Natural killer cell treated with Interleukin-12 subunit alpha and Interleukin-12 subunit beta and Interleukin-15 and Interleukin-18, amount 100 ng/mL, for 72 hours (primary cell): ENCODE results near the gene ERCC3. TPM values are rescaled to one million over a fixed set of nuclear protein-coding genes. Genes with fewer than 3 reads are reported as not detected.
"Not testable (repeated sequence)": the region's sequence is repeated elsewhere in the genome, so short reads cannot be mapped to it uniquely, and the experiment has no call there.

Experiments used
- ATAC-seq, 2 donors: fragments of 150-1000 bp; cut with Tn5 transposase in 1 of 2; sonication (Bioruptor Pico), chemical (Tn5 transposase) in 1 of 2; 2 replicates each; pipeline ENCODE4 v1.10.0; 2021
- DNase-seq: peaks from one replicate; pipeline ENCODE4 v3.0.0; 2022; ENCODE audit warnings: low spot score
- H3K27ac Mint-ChIP-seq, 2 donors: 1 replicate in 1 of 2; 2 replicates in 1 of 2; pipeline ENCODE4 v1.8.0; 2022; ENCODE audit warnings: mixed read lengths in 2 of 2, mild to moderate bottlenecking in 1 of 2, moderate library complexity in 1 of 2
- H3K27me3 Mint-ChIP-seq, 2 donors: 1 replicate in 1 of 2; 2 replicates in 1 of 2; pipeline ENCODE4 v1.8.0; 2022; ENCODE audit warnings: mixed read lengths in 2 of 2
- H3K36me3 Mint-ChIP-seq: one replicate; pipeline ENCODE4 v1.8.0; 2022; ENCODE audit warnings: mixed read lengths
- H3K4me1 Mint-ChIP-seq, 2 donors: 1 replicate in 1 of 2; 2 replicates in 1 of 2; pipeline ENCODE4 v1.8.0; 2022; ENCODE audit warnings: low read depth in 2 of 2, mixed read lengths in 2 of 2, mild to moderate bottlenecking in 1 of 2
- H3K4me3 Mint-ChIP-seq: one replicate; pipeline ENCODE4 v1.8.0; 2022; ENCODE audit warnings: mixed read lengths
- H3K9me3 Mint-ChIP-seq: 2 replicates; pipeline ENCODE4 v1.8.0; 2022; ENCODE audit warnings: mixed read lengths
- total RNA-seq, 2 donors: library from RNA; stranded (reverse); gene quantifications; one replicate each; pipeline ENCODE4 v1.2.3, GENCODE V29; 2022

ERCC3 gene
- total RNA-seq, 2 donors from 2014 or later: 73.5 to 102 TPM

- Mint-ChIP-seq H3K27ac (no peak overlapping the region), H3K27me3 (peaks cover 29 to 44% of the 10 kb centered on the region in 2 donors), H3K4me3 (no peak overlapping the region), H3K4me1 (peaks cover 2 to 4% of the 10 kb centered on the region in 2 donors), H3K9me3 (no peaks in the 10 kb centered on the region), H3K36me3 (peaks cover 5% of the 10 kb centered on the region)
- DNase-seq: no peak
- no peak for ATAC-seq
These were observed 65.8 kb downstream of the ERCC3 start for GRCh38 chr2:127228102-127228501.

DNA sequence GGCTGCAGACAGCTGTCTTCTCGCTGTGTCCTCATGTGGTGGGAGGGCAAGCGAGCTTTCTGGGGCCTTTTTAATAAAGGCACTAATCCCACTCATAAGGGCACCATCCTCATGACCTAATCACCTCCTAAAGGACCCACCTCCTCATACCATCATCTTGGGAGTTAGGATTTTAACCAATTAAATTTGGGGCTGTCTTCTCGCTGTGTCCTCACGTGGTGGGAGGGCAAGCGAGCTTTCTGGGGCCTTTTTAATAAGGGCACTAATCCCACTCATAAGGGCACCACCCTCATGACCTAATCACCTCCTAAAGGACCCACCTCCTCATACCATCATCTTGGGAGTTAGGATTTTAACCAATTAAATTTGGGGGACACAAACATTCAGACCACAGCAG lies 66.7 kb downstream of the ERCC3 start:
- not testable (repeated sequence) for ATAC-seq, H3K9me3 Mint-ChIP-seq, DNase-seq, H3K4me3 Mint-ChIP-seq, H3K4me1 Mint-ChIP-seq, H3K36me3 Mint-ChIP-seq, H3K27ac Mint-ChIP-seq
- peaks cover 31 to 48% of the 10 kb centered on the region in 2 donors for H3K27me3 Mint-ChIP-seq

DNA sequence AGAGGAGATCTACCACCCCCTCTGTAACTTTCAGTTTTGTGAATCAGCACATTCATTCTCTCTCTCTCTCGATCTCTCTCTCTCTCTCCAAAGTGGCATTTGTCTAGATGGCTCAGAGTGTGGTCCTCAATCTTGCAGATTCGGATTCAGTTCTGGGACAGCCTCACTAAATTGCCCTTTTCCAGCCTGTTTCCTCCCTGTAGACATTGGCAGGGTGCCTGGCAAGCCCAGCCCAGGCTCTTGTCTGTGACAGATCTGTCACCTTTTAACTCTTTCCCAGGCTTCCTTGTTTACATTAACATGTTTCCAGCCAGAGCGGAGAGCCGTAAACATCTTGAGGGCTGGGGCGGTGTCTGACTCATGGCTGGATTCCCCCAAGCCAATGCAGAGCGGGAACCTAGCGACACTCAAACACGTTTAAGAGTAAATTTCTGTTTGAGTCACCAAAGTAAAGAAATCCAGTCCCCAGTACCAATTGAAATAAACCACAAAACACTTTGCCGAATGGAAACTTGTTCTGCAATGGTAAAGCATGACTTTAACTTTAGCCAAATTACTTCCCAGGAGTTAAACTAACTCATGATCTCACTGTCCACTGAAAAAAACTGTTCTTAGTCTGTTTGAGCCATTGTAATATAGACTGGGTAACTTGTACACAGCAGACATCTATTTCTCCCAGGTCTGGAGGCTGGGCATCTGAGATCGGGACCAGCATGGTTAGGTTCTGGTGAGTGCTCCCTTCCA lies 67.3 kb downstream of the ERCC3 start:
- peaks cover 31 to 48% of the 10 kb centered on the region in 2 donors for H3K27me3 Mint-ChIP-seq
- peak; percentile 68 to 88 for ATAC-seq
- H3K4me3 Mint-ChIP-seq: peak overlapping the region; percentile 71
- H3K9me3 Mint-ChIP-seq: no peaks in the 10 kb centered on the region
- peaks cover 5% of the 10 kb centered on the region for H3K36me3 Mint-ChIP-seq
- peaks cover 2 to 4% of the 10 kb centered on the region in 2 donors for H3K4me1 Mint-ChIP-seq
- DNase-seq: no peak
- peak overlapping the region in 1 of 2 donors; percentile 13 for H3K27ac Mint-ChIP-seq

DNA sequence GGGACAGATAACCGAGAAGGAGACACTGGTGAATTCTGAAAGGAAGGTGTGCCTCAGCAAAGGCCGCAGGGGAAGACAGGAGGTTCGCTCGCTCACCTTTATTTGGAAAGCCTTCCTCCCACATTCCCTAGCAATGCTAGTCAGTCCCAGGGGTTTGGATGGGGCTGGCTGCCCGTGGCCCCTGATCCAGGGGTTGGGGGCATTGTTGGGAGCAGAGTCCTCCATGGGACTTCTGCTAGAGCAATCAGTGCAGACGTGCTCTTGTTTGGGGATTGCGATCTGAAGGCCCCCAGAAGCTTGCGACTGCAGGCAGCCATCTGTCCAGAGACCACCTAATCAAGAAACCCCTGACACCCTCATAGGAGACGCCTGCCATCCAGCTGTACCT lies 67.8 kb downstream of the ERCC3 start:
- H3K4me3 Mint-ChIP-seq: no peak overlapping the region
- H3K4me1 Mint-ChIP-seq: peaks cover 2 to 4% of the 10 kb centered on the region in 2 donors
- DNase-seq: no peak
- H3K27ac Mint-ChIP-seq: peak overlapping the region in 1 of 2 donors; percentile 13
- no peaks in the 10 kb centered on the region for H3K9me3 Mint-ChIP-seq
- H3K36me3 Mint-ChIP-seq: peaks cover 5% of the 10 kb centered on the region
- no peak for ATAC-seq
- H3K27me3 Mint-ChIP-seq: peaks cover 31 to 48% of the 10 kb centered on the region in 2 donors

GRCh38 chr2:127225186-127225960 lies 68.6 kb downstream of the ERCC3 start:
- no peaks in the 10 kb centered on the region for H3K9me3 Mint-ChIP-seq
- H3K36me3 Mint-ChIP-seq: peaks cover 8% of the 10 kb centered on the region
- no peak overlapping the region for H3K4me3 Mint-ChIP-seq
- ATAC-seq (no peak), DNase-seq (no peak)
- no peak overlapping the region for H3K27ac Mint-ChIP-seq
- peaks cover 6 to 10% of the 10 kb centered on the region in 2 donors for H3K4me1 Mint-ChIP-seq
- peaks cover 37 to 54% of the 10 kb centered on the region in 2 donors for H3K27me3 Mint-ChIP-seq

DNA sequence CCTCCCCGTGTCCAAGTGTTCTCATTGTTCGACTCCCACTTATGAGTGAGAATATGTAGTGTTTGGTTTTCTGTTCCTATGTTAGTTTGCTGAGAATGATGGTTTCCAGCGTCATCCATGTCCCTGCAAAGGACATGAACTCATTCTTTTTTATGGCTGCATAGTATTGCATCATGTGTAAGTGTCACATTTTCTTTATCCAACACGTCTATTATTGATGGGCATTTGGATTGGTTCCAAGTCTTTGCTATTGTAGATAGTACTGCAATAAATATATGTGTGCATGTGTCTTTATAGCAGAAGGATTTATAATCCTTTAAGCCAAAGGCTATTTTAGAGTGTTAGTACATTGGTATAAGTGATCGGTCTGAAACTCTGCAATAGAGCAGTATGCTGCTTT lies 69.8 kb downstream of the ERCC3 start:
- peaks cover 41 to 51% of the 10 kb centered on the region in 2 donors for H3K27me3 Mint-ChIP-seq
- not testable (repeated sequence) for ATAC-seq, DNase-seq, H3K4me3 Mint-ChIP-seq, H3K27ac Mint-ChIP-seq, H3K9me3 Mint-ChIP-seq
- H3K36me3 Mint-ChIP-seq: peaks cover 12% of the 10 kb centered on the region
- peaks cover 9 to 13% of the 10 kb centered on the region in 2 donors for H3K4me1 Mint-ChIP-seq

- no peak for ATAC-seq
- peaks cover 9 to 15% of the 10 kb centered on the region in 2 donors for H3K4me1 Mint-ChIP-seq
- peaks cover 14% of the 10 kb centered on the region for H3K36me3 Mint-ChIP-seq
- H3K27me3 Mint-ChIP-seq: peaks cover 54 to 68% of the 10 kb centered on the region in 2 donors
- no peak for DNase-seq
- H3K4me3 Mint-ChIP-seq: peak overlapping the region; percentile 60
- no peak overlapping the region for H3K27ac Mint-ChIP-seq
- H3K9me3 Mint-ChIP-seq: no peaks in the 10 kb centered on the region
These were observed 73.0 kb downstream of the ERCC3 start for GRCh38 chr2:127220768-127221527.

DNA sequence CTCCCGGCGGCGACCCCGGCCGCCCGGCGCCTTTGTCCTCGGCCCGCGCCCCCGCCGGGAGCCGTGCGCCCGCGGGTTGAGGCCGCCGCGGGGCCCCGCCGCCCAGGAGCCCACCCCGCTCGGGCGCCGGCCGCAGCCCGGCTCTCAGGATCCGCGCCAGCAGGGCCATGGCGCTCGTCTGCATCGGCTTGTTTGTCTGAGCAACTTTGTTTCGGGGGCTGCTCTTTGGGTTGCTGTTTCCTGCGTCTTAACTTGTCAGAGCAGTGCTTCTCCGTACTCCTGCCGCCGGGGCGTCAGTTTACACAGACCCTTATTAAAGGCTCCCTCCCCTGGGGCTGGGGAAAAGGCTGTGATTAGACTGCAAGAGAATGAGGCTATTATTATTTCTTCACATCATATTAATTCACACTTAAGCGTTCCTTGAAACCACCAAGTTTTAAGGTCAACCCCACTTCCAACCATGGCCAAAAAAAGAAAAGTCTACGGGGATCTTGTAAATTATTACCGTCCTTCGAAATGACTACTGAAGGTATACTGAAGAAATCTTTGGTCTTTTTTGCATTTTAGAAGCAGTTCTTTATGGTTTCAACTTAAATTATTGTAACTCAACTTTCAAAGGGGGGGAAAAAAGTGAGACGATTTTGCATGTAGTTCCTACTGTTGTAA lies 73.7 kb downstream of the ERCC3 start, which contains the start of gene CYP27C1:
Gene CYP27C1, minus strand, starts transcription at position 198 of the 666 bp plus-strand sequence. Its CDS starts 29 bp downstream, at position 169.
- H3K4me3 Mint-ChIP-seq: peak within 1 kb of the TSS; percentile 60
- peak in 1 of 2 donors; percentile 47 for ATAC-seq
- DNase-seq: no peak

DNA sequence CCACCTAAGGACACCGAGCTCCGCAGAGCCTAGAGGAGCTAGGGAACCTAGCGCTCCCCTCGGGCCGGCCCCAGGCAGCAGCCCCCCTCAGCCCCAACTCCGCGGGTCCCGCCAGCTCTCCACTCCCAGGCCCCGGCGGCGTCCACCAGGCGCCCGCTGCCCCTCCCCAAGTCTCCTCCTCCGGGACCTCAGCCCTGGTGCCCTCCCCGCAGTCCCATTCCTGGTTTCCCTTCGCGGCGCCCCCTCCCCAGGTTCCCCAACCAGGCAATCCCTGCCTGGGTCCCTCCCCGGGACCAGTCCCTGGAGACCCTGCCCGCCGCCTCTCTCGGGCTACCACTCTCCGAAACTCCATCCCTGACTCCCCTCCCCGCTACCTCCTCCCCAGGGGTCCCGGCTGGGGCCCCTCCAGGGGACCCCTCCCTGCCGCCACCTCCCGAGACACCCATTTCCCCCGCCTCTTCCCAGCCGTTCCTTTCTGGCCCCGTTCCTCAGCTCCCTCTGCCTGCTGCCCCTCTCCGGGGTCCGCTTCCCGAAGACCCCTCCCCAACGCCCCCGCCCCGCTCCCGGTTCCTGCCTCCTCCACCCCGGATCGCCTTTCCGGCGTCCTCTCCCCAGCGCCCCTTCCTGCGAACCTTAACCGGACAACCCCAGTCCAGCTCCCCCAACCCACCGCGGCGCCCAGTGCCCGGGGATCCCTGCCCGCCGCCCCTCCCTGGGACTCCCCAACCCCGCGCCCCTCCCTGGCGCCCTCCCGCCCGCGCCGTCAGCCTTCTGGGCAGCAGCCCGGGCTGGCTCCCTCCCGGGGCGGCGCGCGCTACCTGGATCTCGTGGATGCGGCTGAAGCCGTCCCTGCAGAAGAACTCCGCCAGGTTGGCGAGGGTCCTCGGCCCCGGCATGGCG lies 74.5 kb downstream of the ERCC3 start:
- H3K4me3 Mint-ChIP-seq: no peak overlapping the region
- peaks cover 9 to 15% of the 10 kb centered on the region in 2 donors for H3K4me1 Mint-ChIP-seq
- ATAC-seq: peak; percentile 19 to 24
- H3K27me3 Mint-ChIP-seq: peaks cover 44 to 54% of the 10 kb centered on the region in 2 donors
- H3K36me3 Mint-ChIP-seq: peaks cover 14% of the 10 kb centered on the region
- H3K9me3 Mint-ChIP-seq: no peaks in the 10 kb centered on the region
- DNase-seq: no peak
- H3K27ac Mint-ChIP-seq: no peak overlapping the region

More for the DNA sequence above, 73.7 kb downstream of the ERCC3 start, which contains the start of gene CYP27C1:
- Mint-ChIP-seq H3K4me1 (peaks cover 9 to 15% of the 10 kb centered on the region in 2 donors), H3K27ac (no peak within 1 kb of the TSS), H3K27me3 (peaks cover 48 to 61% of the 10 kb centered on the region in 2 donors), H3K9me3 (no peaks in the 10 kb centered on the region), H3K36me3 (peaks cover 14% of the 10 kb centered on the region)

- no peaks in the 10 kb centered on the region for H3K9me3 Mint-ChIP-seq
- peak in 1 of 2 donors; percentile 20 for ATAC-seq
- peaks cover 43 to 54% of the 10 kb centered on the region in 2 donors for H3K27me3 Mint-ChIP-seq
- DNase-seq: no peak
- H3K27ac Mint-ChIP-seq: no peak overlapping the region
- H3K4me3 Mint-ChIP-seq: no peak overlapping the region
- peaks cover 14% of the 10 kb centered on the region for H3K36me3 Mint-ChIP-seq
- peaks cover 9 to 15% of the 10 kb centered on the region in 2 donors for H3K4me1 Mint-ChIP-seq
These were observed 75.2 kb downstream of the ERCC3 start for GRCh38 chr2:127218812-127219170.

- DNase-seq: no peak
- Mint-ChIP-seq H3K4me1 (peaks cover 9 to 15% of the 10 kb centered on the region in 2 donors), H3K9me3 (no peaks in the 10 kb centered on the region), H3K27me3 (peaks cover 45 to 55% of the 10 kb centered on the region in 2 donors), H3K27ac (no peak overlapping the region), H3K36me3 (peaks cover 14% of the 10 kb centered on the region), H3K4me3 (peak overlapping the region; percentile 5)
- ATAC-seq: no peak
These were observed 76.2 kb downstream of the ERCC3 start for GRCh38 chr2:127217470-127218325.
